ENCODE measurements around the gene ING3. TPM values are rescaled to one million over a fixed set of nuclear protein-coding genes. Genes with fewer than 3 reads are reported as not detected.

ING3 gene
- total and polyA plus RNA-seq, 9 of the 15 experiments (the other 6 are each of a cell fraction or from before 2014, with no cell fraction given): 22.8 to 233 (median 50.4) TPM

DNA sequence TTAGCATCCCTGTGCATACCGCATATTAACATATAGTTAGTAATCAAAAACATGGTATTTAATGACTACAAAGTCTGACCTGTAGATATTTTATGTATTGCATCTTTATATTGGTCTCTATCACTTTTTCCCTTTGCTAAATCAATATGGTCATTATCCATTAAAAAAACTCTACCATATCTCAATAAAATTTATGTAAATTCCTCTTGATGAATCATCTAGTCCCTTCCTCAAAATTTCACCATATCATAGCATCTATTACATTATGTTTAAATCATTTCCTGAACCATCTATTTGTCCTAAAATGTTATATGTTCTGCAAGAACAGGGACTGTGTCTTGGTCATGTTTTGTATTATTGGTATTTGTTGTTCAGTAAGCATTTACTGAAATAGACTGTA lies 7.7 kb upstream of the ING3 start (continued):
- TF ChIP-seq, protein P1, sequence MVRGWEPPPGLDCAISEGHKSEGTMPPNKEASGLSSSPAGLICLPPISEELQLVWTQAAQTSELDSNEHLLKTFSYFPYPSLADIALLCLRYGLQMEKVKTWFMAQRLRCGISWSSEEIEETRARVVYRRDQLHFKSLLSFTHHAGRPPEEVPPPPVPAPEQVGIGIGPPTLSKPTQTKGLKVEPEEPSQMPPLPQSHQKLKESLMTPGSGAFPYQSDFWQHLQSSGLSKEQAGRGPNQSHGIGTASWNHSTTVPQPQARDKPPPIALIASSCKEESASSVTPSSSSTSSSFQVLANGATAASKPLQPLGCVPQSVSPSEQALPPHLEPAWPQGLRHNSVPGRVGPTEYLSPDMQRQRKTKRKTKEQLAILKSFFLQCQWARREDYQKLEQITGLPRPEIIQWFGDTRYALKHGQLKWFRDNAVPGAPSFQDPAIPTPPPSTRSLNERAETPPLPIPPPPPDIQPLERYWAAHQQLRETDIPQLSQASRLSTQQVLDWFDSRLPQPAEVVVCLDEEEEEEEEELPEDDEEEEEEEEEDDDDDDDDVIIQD (CRISPR knock-in tag; IDR thresholded peaks at IDR 0.05): no peak
- no peak for TF ChIP-seq GTF2E2 (tag; IDR thresholded peaks at IDR 0.05)
- TF ChIP-seq ZNF217 (CRISPR knock-in tag; IDR thresholded peaks at IDR 0.05): no peak

DNA sequence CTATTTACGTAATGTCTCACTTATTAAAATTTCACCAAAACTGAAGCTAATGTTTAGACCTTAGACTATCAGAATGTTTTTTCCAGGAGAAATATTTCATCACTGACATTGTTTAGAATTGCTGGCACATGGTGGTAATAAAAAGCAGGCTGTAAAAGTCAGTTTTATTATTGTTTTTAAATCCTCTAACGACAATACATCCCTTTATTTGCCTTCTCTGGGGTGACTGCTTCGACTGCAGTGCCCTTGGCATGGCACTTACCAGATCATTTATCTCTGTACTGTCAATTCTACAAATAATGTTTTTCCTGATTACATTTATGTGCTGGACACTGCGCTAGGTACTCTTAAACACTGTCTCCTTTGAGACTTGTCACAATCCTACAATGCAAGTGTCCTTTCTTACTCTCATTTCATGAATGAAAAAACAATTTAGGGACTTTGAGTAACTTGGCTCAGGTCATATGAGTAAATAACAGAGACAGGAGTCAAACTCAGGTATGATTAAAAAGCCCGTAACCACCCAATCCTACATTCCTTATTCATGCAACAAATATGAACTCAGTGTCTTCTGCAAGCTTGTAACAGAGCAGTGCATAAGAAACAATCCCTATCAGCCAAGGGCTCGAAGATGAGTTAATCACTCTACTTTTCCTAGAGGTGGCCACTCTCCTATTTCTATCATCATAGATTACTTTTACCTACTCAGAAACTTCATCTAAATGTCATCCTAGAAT lies 5.6 kb upstream of the ING3 start:
- ATAC-seq: 0 out of 3 replicates have a peak, but pooled peaks have one; percentile 3
- Histone ChIP-seq H3K4me2 (ENCODE audit: insufficient read depth, low read length) (no peak overlapping the region), H3K4me1 (replicated peaks in 1 of 2; ENCODE audit: control insufficient read depth in 2 of 2, insufficient read depth in 2 of 2, low read length in 2 of 2) (no peaks in the 10 kb centered on the region), H3K4me3 (no peak overlapping the region), H3K79me2 (ENCODE audit: control insufficient read depth, insufficient read depth, low read length) (no peaks in the 10 kb centered on the region), H3K9me3 (replicated peaks; ENCODE audit: control insufficient read depth, insufficient read depth, low read depth, low read length) (no peaks in the 10 kb centered on the region), H3K27me3 (ENCODE audit: control insufficient read depth in 2 of 2, insufficient read depth in 2 of 2, low read length in 2 of 2) (no peaks in the 10 kb centered on the region), H3K27ac (ENCODE audit: extremely low read depth, low read depth, low read length) (no peak overlapping the region), H3K9ac (ENCODE audit: insufficient read depth in 1 of 2, low read depth in 2 of 2, low read length in 2 of 2) (no peak overlapping the region), H3K9me1 (ENCODE audit: control insufficient read depth, insufficient read depth, low read length) (no peaks in the 10 kb centered on the region), H2AFZ (ENCODE audit: low read depth, low read length) (no peak overlapping the region), H3K36me3 (ENCODE audit: control insufficient read depth, insufficient read depth, low read length) (no peaks in the 10 kb centered on the region), H4K20me1 (replicated peaks; ENCODE audit: control insufficient read depth, insufficient read depth, low read length) (no peaks in the 10 kb centered on the region)
- in situ Hi-C loops (cut with MboI) (no loop called here), intact Hi-C loops (cut with micrococcal nuclease) (loop anchor here (5.0 kb wide), 1 partner anchor 392 kb away; no protein-coding TSS in a partner anchor)
- FAIRE-seq: no peak
- ChIA-PET CTCF (ENCODE audit: low intra/inter-chr PET ratio) (no interaction called here), POLR2A (no interaction called here)
- DNase-seq (ENCODE audit: extremely low read depth in 1 of 4, low spot score in 3 of 4): no peak
- BruUV-seq (replicated peaks): no TSS peak
- 38% methylated on average over 6 of the region's 6 CpGs for WGBS (ENCODE audit: insufficient coverage, low coverage, missing lambda C conversion rate)
- TF ChIP-seq KDM2B (CRISPR knock-in tag; IDR thresholded peaks at IDR 0.05): no peak
- TF ChIP-seq, protein P2, sequence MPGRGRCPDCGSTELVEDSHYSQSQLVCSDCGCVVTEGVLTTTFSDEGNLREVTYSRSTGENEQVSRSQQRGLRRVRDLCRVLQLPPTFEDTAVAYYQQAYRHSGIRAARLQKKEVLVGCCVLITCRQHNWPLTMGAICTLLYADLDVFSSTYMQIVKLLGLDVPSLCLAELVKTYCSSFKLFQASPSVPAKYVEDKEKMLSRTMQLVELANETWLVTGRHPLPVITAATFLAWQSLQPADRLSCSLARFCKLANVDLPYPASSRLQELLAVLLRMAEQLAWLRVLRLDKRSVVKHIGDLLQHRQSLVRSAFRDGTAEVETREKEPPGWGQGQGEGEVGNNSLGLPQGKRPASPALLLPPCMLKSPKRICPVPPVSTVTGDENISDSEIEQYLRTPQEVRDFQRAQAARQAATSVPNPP (IDR thresholded peaks at IDR 0.05; ENCODE audit: borderline replicate concordance, insufficient read depth, insufficient read length): no peak
- no peak for TF ChIP-seq NR2C1 (IDR thresholded peaks at IDR 0.05)
- TF ChIP-seq NR2C1 (tag; IDR thresholded peaks at IDR 0.05): no peak
- TF ChIP-seq ZNF695 (CRISPR knock-in tag; IDR thresholded peaks at IDR 0.05): no peak
- TF ChIP-seq, protein P3, sequence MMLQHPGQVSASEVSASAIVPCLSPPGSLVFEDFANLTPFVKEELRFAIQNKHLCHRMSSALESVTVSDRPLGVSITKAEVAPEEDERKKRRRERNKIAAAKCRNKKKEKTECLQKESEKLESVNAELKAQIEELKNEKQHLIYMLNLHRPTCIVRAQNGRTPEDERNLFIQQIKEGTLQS (IDR thresholded peaks at IDR 0.05): no peak
- TF ChIP-seq, protein P3 (CRISPR knock-in tag; conservative IDR thresholded peaks at IDR 0.05): no peak
- no peak for TF ChIP-seq MCM5 (IDR thresholded peaks at IDR 0.05; ENCODE audit: low read depth)
- TF ChIP-seq RBM22 (IDR thresholded peaks at IDR 0.05; ENCODE audit: low read depth, low read length, poor library complexity, severe bottlenecking): no peak
- TF ChIP-seq ZNF668 (CRISPR knock-in tag; IDR thresholded peaks at IDR 0.05): no peak
- TF ChIP-seq BRD4 (IDR thresholded peaks at IDR 0.05): no peak
- no peak for TF ChIP-seq ARID1B (IDR thresholded peaks at IDR 0.05)
- TF ChIP-seq HDGF (IDR thresholded peaks at IDR 0.05): no peak
- no peak for TF ChIP-seq SRSF7 (optimal IDR thresholded peaks at IDR 0.05; ENCODE audit: low read depth, low read length)
- no peak for TF ChIP-seq IFI16 (CRISPR knock-in tag; IDR thresholded peaks at IDR 0.05)
- no peak for TF ChIP-seq PRPF4 (IDR thresholded peaks at IDR 0.05; ENCODE audit: insufficient read depth, low read depth, low read length, poor library complexity, severe bottlenecking)
- no peak for TF ChIP-seq PCBP1 (IDR thresholded peaks at IDR 0.05; ENCODE audit: low read depth, low read length, poor library complexity, severe bottlenecking)
